Testis (tissue), 3 donors: Measurements from ENCODE around the gene CFAP20DC. TPM values are rescaled to one million over a fixed set of nuclear protein-coding genes. Genes with fewer than 3 reads are reported as not detected.
A peak's percentile ranks its signal among the peaks of the same experiment; 100 is the strongest.
"Not testable (repeated sequence)": the region's sequence is repeated elsewhere in the genome, so short reads cannot be mapped to it uniquely, and the experiment has no call there.

Source experiments
- DNase-seq: peaks from one replicate; pipeline ENCODE4 v3.0.0-alpha.2; 2019
- H3K27ac ChIP-seq, 2 donors: fragments of 200-600 bp; sonication (generic); one replicate each; pipeline ENCODE4 v1.5.1; 2019
- H3K27me3 ChIP-seq: fragments of 200-600 bp; sonication (generic); one replicate; pipeline ENCODE4 v1.5.1; 2019
- H3K36me3 ChIP-seq: fragments of 200-600 bp; sonication (generic); one replicate; pipeline ENCODE4 v1.5.1; 2017; ENCODE audit warnings: low read depth; ENCODE audit errors: missing control alignments
- H3K4me1 ChIP-seq: fragments of 200-600 bp; sonication (generic); one replicate; pipeline ENCODE4 v1.5.1; 2019
- H3K4me3 ChIP-seq, 2 donors: fragments of 200-600 bp; sonication (generic); one replicate each; pipeline ENCODE4 v1.5.1; 2017 to 2019
- H3K9me3 ChIP-seq: fragments of 200-600 bp; sonication (generic); one replicate; pipeline ENCODE4 v1.5.1; 2017
- POLR2A ChIP-seq: fragments of 450-650 bp; IDR thresholded peaks from one replicate; pipeline ENCODE4 v1.6.1; 2017; ENCODE audit warnings: antibody characterized with exemption, mild to moderate bottlenecking, moderate library complexity
- WGBS, 2 donors: methylation state at CpG; one replicate each; pipeline ENCODE4 v1.1.5; 2018; 5-methylcytosine and 5-hydroxymethylcytosine counted together
- intact Hi-C: fragments of 100-400 bp; cut with DNase I; formaldehyde crosslinking; loops from one replicate; pipeline ENCODE4 v1.15.1; 2023; ENCODE audit warnings: low total_unique reads
- polyA plus RNA-seq: library from polyadenylated mRNA; stranded (reverse); fragments of 350-450 nt; fragmentation: Illumina TruSeq; extraction: RNeasy Lipid Tissue Mini Kit (QIAGEN cat#74804); gene quantifications from one replicate; pipeline ENCODE4 v1.2.3, GENCODE V29; 2014; ENCODE audit warnings: low read depth, low replicate concordance; ENCODE audit not compliant: insufficient read depth
- total RNA-seq, 2 donors: library from RNA; depleted of rRNA; stranded (reverse); fragments of >200 nt; gene quantifications; one replicate each; pipeline ENCODE4 v1.2.3, GENCODE V29; 2016
- TF ChIP-seq, protein P1 (sequence below), 3 experiments: fragments of 450-650 bp in 2 of 3; fragments of 200-600 bp in 1 of 3; sonication (generic) in 1 of 3; IDR thresholded peaks; one replicate each; pipeline ENCODE4 v1.5.1; 2016 to 2019; ENCODE audit warnings: antibody characterized with exemption in 3 of 3, mild to moderate bottlenecking in 2 of 3, moderate library complexity in 1 of 3

CFAP20DC gene
- total and polyA plus RNA-seq, 3 donors from 2014 or later = 24.5 to 62.8 (median 42.0) TPM

DNA sequence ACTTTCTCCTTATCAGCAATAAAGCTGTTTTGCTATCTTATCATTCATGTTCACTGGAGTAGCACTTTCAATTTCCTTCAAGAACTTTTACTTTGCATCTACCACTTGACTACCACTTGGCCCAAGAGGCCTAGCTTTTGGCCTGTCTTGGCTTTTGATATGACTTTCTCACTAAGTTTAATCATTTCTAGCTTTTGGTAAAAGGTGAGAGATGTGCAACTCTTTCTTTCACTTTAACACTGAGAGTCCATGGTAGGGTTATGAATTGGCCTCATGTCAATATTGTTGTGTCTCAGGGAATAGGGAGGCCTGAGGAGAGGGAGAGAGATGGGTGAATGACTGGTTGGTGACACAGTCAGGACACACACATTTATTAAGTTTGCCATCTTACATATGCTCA lies 352.3 kb downstream of the CFAP20DC start:
- H3K4me3 ChIP-seq = no peak overlapping the region
- intact Hi-C loops = no loop called here
- no peak overlapping the region for H3K27ac ChIP-seq
- H3K9me3 ChIP-seq = no peaks in the 10 kb centered on the region
- no peaks in the 10 kb centered on the region for H3K36me3 ChIP-seq
- H3K27me3 ChIP-seq = no peaks in the 10 kb centered on the region
- no peak for DNase-seq
- TF ChIP-seq, protein P1, sequence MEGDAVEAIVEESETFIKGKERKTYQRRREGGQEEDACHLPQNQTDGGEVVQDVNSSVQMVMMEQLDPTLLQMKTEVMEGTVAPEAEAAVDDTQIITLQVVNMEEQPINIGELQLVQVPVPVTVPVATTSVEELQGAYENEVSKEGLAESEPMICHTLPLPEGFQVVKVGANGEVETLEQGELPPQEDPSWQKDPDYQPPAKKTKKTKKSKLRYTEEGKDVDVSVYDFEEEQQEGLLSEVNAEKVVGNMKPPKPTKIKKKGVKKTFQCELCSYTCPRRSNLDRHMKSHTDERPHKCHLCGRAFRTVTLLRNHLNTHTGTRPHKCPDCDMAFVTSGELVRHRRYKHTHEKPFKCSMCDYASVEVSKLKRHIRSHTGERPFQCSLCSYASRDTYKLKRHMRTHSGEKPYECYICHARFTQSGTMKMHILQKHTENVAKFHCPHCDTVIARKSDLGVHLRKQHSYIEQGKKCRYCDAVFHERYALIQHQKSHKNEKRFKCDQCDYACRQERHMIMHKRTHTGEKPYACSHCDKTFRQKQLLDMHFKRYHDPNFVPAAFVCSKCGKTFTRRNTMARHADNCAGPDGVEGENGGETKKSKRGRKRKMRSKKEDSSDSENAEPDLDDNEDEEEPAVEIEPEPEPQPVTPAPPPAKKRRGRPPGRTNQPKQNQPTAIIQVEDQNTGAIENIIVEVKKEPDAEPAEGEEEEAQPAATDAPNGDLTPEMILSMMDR (IDR thresholded peaks at IDR 0.05) = no peak
- no peak for TF ChIP-seq POLR2A
- H3K4me1 ChIP-seq = peaks cover 4% of the 10 kb centered on the region

DNA sequence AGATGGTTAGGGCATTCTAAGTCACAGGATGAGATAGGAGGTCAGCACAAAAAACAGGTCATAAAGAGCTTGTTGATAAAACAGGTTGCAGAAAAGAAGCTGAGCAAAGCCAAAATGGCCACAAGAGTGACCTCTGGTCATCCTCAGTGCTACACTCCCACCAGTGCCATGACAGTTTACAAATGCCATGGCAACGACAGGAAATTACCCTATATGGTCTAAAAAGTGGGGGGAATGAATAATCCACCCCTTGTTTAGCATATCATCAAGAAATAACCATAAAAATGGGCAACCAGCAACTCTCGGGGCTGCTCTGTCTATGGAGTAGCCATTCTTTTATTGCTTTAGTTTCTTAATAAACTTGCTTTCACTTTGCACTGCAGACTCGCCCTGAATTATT lies 353.0 kb downstream of the CFAP20DC start:
- H3K9me3 ChIP-seq, H3K36me3 ChIP-seq, DNase-seq, H3K27me3 ChIP-seq, H3K27ac ChIP-seq, H3K4me1 ChIP-seq, intact Hi-C loops, H3K4me3 ChIP-seq: not testable (repeated sequence)
- WGBS, 2 donors = 80 to 90% methylated on average over 3 of the region's 3 CpGs

DNA sequence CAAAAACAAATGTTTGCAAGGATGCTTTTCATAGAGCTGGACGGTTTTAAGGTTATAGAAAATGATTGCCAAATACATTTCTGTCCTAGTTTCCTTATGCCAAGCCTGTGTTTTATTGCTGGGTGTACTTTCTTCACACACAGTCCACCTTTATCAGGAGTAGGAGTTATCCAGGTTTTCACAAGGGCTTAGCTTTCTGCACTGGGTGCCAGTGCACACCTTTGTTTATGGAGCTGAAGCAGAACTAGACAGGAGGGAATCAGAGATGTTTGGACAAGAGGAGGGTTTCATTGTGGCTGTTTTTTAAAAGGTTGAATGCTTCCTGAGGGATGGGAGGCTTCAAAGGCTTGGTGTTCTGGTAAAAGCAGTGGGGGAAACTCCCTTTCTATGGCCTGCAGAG lies 353.7 kb downstream of the CFAP20DC start:
- H3K27me3 ChIP-seq = no peaks in the 10 kb centered on the region
- intact Hi-C loops = no loop called here
- H3K36me3 ChIP-seq = no peaks in the 10 kb centered on the region
- WGBS, 2 donors = 78 to 80% methylated on average over 1 of the region's 1 CpG
- no peak overlapping the region for H3K4me3 ChIP-seq
- TF ChIP-seq, protein P1 (IDR thresholded peaks at IDR 0.05) = no peak
- no peak for TF ChIP-seq POLR2A
- H3K27ac ChIP-seq = no peak overlapping the region
- peaks cover 4% of the 10 kb centered on the region for H3K4me1 ChIP-seq
- H3K9me3 ChIP-seq = no peaks in the 10 kb centered on the region
- DNase-seq = no peak

- intact Hi-C loops, H3K4me1 ChIP-seq, H3K9me3 ChIP-seq, H3K36me3 ChIP-seq, H3K27me3 ChIP-seq, H3K27ac ChIP-seq, DNase-seq, H3K4me3 ChIP-seq: not testable (repeated sequence)
- WGBS, 2 donors = 89 to 92% methylated on average over 4 of the region's 4 CpGs
Observed at GRCh38 chr3:58695284-58695683, 354.5 kb downstream of the CFAP20DC start.

- H3K9me3 ChIP-seq = no peaks in the 10 kb centered on the region
- no peak for TF ChIP-seq POLR2A
- peaks cover 4% of the 10 kb centered on the region for H3K4me1 ChIP-seq
- no peak overlapping the region for H3K4me3 ChIP-seq
- no peaks in the 10 kb centered on the region for H3K36me3 ChIP-seq
- H3K27me3 ChIP-seq = no peaks in the 10 kb centered on the region
- peak overlapping the region; percentile 14 to 27 for H3K27ac ChIP-seq
- intact Hi-C loops = no loop called here
- DNase-seq = peak; percentile 35
- 39 to 41% methylated on average over 7 of the region's 7 CpGs for WGBS, 2 donors
Observed at GRCh38 chr3:58693940-58694850, 355.6 kb downstream of the CFAP20DC start.

DNA sequence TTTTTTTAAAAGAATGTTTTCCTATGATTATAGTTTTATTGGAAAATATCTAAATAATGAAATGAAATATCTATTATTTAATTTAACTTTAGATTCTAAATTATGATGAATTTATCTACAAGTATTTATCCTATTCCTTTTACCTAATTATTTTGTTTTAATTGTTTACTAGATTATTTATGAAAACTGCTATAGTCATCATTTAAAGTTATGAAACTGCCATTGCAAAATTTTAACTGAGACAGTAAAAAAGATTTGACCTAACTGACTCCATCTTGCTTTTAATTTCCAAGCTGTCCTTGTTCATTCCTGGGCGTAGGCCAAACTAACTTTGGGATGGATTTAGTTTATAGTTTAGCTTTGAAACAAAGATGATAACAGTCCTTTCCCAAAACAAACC lies 357.3 kb downstream of the CFAP20DC start:
- Histone ChIP-seq H3K27ac (no peak overlapping the region), H3K36me3 (no peaks in the 10 kb centered on the region), H3K9me3 (no peaks in the 10 kb centered on the region), H3K27me3 (no peaks in the 10 kb centered on the region), H3K4me3 (no peak overlapping the region), H3K4me1 (peaks cover 4% of the 10 kb centered on the region)
- DNase-seq = no peak
- TF ChIP-seq, protein P1 (IDR thresholded peaks at IDR 0.05) = no peak
- TF ChIP-seq POLR2A = no peak
- intact Hi-C loops = no loop called here
- WGBS, 2 donors = 92 to 93% methylated on average over 1 of the region's 1 CpG
